ENCODE measurements around the gene PDIA2. TPM values are rescaled to one million over a fixed set of nuclear protein-coding genes. Genes with fewer than 3 reads are reported as not detected.
"Not testable (repeated sequence)": the region's sequence is repeated elsewhere in the genome, so short reads cannot be mapped to it uniquely, and the experiment has no call there.

PDIA2 gene
- polyA plus RNA-seq, 1 of the 3 experiments (the other 2 are of a cell fraction): 1.7 TPM

DNA sequence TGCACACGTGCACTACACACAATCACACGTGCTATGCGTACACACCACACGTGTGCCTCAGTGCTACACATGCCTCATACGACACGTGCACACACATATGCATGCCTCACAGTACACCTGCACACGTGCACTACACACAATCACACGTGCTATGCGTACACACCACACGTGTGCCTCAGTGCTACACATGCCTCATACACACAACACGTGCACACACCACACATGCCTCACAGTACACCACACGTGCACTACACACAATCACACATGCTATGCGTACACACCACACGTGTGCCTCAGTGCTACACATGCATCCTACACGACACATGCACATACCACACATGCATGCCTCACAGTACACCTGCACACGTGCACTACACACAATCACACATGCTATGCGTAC is 15.4 kb upstream of the PDIA2 start:
- POLR2A ChIA-PET: not testable (repeated sequence)

DNA sequence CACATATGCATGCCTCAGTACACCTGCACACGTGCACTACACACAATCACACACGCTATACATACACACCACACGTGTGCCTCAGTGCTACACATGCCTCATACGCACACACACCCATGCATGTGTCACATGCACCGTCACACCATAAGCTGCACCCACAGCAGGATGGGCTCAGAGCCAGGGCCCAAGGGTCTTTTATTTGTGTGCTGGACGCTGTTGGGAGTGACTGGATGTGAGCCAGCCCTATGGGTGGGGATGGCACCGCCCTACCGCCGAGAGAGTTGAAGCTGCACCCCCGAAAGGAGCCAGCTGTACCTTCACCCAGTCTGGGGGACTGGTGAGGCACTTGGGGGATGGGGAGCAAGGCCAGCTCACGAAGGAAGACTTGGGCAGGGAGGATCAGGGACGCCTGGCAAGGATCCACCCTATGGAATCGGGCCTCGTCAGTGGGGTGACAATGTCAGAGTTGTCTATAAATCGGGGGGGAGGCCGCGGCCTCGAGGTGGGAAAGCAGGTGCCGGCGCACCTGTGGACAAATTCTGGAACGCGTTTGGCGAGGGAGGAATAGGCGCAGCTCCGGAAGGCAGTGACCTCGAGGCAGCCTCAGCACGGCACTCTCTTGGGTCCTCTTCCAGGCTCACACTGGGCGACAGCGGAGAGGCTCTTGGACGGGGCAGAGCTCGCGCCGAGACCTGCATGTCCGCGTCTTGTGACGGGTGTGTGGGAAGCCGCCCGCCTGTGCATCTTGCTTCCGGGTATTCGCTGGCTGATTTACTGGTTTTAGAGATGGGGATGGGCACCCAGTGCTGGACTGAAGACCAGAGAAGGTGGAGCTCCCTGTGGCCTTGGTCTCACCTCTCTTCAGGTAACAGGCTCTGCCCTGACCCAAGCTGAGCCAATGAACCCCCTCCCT is 14.6 kb upstream of the PDIA2 start:
- POLR2A ChIA-PET: interaction anchor here (0.6 to 0.7 kb wide), 2 partner anchors 12 to 162 kb away, joined by 3 read pairs; partner anchors contain the start of gene ARHGDIG
- DNase-seq: no peak
- no peaks in the 10 kb centered on the region for H3K27me3 ChIP-seq (ENCODE audit: insufficient read depth)
- no peak overlapping the region for H3K4me2 ChIP-seq
- WGBS (ENCODE audit: low lambda C conversion rate): 59% methylated on average over 40 of the region's 40 CpGs
- H3K9ac ChIP-seq: no peak overlapping the region
- H2AFZ ChIP-seq (ENCODE audit: low read depth): no peak overlapping the region
- H3F3A ChIP-seq (replicated peaks; ENCODE audit: insufficient read depth): no peaks in the 10 kb centered on the region
- H3K79me2 ChIP-seq (ENCODE audit: insufficient read depth): no peaks in the 10 kb centered on the region
- H3K27ac ChIP-seq (ENCODE audit: low read depth in 2 of 2, low read length in 1 of 2): no peak overlapping the region
- no peaks in the 10 kb centered on the region for H3K9me3 ChIP-seq
- CTCF ChIA-PET: interaction anchor here (1.3 kb wide), 1 partner anchor 94 kb away, joined by 3 read pairs; no protein-coding TSS in a partner anchor
- peaks cover 0 to 8% of the 10 kb centered on the region in 2 experiments; a peak in 1 of 4 replicates for H3K4me1 ChIP-seq (ENCODE audit: control insufficient read depth in 1 of 2, insufficient read depth in 2 of 2, low read depth in 1 of 2, low read length in 1 of 2)
- no peak overlapping the region for H3K4me3 ChIP-seq (ENCODE audit: low read depth in 2 of 2, low read length in 1 of 2)
- H3K9me2 ChIP-seq: no peaks in the 10 kb centered on the region
- H4K20me1 ChIP-seq (ENCODE audit: insufficient read depth): no peaks in the 10 kb centered on the region
- TF ChIP-seq RFX5 (IDR thresholded peaks at IDR 0.05; ENCODE audit: low read length): no peak
- no peak for TF ChIP-seq RXRA (IDR thresholded peaks at IDR 0.05; ENCODE audit: borderline replicate concordance, low read depth)
- TF ChIP-seq FOXM1 (IDR thresholded peaks at IDR 0.05; ENCODE audit: low read depth): no peak
- TF ChIP-seq EZH2phosphoT487 (IDR thresholded peaks at IDR 0.05; ENCODE audit: borderline replicate concordance, low read depth): no peak
- TF ChIP-seq NRF1 (IDR thresholded peaks at IDR 0.05; ENCODE audit: low read depth, low read length): no peak
- TF ChIP-seq, protein P1, sequence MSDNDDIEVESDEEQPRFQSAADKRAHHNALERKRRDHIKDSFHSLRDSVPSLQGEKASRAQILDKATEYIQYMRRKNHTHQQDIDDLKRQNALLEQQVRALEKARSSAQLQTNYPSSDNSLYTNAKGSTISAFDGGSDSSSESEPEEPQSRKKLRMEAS (IDR thresholded peaks at IDR 0.05; ENCODE audit: low read depth): no peak
- TF ChIP-seq, protein P2, sequence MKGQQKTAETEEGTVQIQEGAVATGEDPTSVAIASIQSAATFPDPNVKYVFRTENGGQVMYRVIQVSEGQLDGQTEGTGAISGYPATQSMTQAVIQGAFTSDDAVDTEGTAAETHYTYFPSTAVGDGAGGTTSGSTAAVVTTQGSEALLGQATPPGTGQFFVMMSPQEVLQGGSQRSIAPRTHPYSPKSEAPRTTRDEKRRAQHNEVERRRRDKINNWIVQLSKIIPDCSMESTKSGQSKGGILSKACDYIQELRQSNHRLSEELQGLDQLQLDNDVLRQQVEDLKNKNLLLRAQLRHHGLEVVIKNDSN (IDR thresholded peaks at IDR 0.05; ENCODE audit: borderline replicate concordance, low read depth): no peak
- no peak for TF ChIP-seq FOSL2 (IDR thresholded peaks at IDR 0.05; ENCODE audit: borderline replicate concordance, low read depth)
- TF ChIP-seq MEF2A (IDR thresholded peaks at IDR 0.05; ENCODE audit: borderline replicate concordance, low read depth): no peak
- no peak for TF ChIP-seq FOXJ3 (CRISPR knock-in tag; IDR thresholded peaks at IDR 0.05)
- peaks cover 0 to 16% of the 10 kb centered on the region in 2 experiments for H3K36me3 ChIP-seq (replicated peaks in 1 of 2; ENCODE audit: control insufficient read depth in 1 of 2, insufficient read depth in 2 of 2, low read length in 1 of 2)

More for the DNA sequence above, 15.4 kb upstream of the PDIA2 start:
- H4K20me1 ChIP-seq (ENCODE audit: insufficient read depth); H3K9me2 ChIP-seq; CTCF ChIA-PET; H3F3A ChIP-seq (replicated peaks; ENCODE audit: insufficient read depth); H3K4me1 ChIP-seq (ENCODE audit: control insufficient read depth in 1 of 2, insufficient read depth in 2 of 2, low read depth in 1 of 2, low read length in 1 of 2); H3K4me2 ChIP-seq; DNase-seq; H3K9me3 ChIP-seq; H3K4me3 ChIP-seq (ENCODE audit: low read depth in 2 of 2, low read length in 1 of 2); H3K79me2 ChIP-seq (ENCODE audit: insufficient read depth); H3K27ac ChIP-seq (ENCODE audit: low read depth in 2 of 2, low read length in 1 of 2); H3K27me3 ChIP-seq (ENCODE audit: insufficient read depth); H3K9ac ChIP-seq; H2AFZ ChIP-seq (ENCODE audit: low read depth): not testable (repeated sequence)
- H3K36me3 ChIP-seq (replicated peaks in 1 of 2; ENCODE audit: control insufficient read depth in 1 of 2, insufficient read depth in 2 of 2, low read length in 1 of 2): peaks cover 0 to 20% of the 10 kb centered on the region in 2 experiments
- 84% methylated on average over 17 of the region's 17 CpGs for WGBS (ENCODE audit: low lambda C conversion rate)
